GM21423 (cell line): ENCODE results near the gene RNF182.
"Not testable (repeated sequence)": the region's sequence is repeated elsewhere in the genome, so short reads cannot be mapped to it uniquely, and the experiment has no call there.

Source experiments
- ATAC-seq: cut with Tn5 transposase; IDR thresholded peaks from one replicate; pipeline ENCODE4 v1.9.1; 2021; ENCODE audit warnings: mild to moderate bottlenecking, moderate library complexity; ENCODE audit not compliant: unreplicated experiment

Gene RNF182

DNA sequence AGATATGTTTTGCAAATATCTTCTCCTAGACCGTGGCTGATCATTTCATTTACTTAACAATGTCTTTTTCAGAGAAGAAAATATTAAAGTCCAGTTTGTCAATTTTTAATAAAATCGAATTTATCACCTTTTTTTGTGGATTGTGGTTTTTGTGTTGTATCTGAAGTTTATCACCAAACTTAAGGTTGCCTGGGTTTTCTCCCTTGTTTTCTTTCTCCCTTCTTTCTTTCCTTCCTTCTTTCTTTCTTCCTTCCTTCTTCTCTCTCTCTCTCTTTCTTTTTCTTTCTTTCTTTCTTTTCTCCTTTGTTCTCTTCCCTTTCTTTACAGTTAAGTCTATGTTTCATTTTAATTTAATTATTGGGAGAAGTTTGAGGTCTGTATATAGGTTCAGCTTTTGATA lies 68.7 kb downstream of the RNF182 start:
- ATAC-seq: no peak

DNA sequence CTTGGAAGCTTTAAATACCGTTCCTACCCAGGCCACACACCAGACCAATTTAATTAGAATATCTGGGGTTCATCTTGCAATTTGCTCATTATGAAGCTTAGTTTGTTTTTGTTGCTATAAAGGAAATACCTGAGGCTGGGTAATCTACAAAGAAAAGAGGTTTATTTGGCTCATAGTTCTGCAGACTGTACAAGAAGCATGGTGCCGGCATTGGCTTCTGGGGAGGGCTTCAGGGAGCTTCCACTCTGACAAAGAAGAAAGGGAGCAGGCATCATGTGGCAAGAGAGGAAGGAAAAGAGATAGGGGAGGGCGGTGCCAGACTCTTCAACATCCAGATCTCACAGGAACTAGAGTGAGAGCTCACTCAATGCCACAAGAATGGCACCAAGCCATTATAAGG lies 73.6 kb downstream of the RNF182 start:
- ATAC-seq: no peak

DNA sequence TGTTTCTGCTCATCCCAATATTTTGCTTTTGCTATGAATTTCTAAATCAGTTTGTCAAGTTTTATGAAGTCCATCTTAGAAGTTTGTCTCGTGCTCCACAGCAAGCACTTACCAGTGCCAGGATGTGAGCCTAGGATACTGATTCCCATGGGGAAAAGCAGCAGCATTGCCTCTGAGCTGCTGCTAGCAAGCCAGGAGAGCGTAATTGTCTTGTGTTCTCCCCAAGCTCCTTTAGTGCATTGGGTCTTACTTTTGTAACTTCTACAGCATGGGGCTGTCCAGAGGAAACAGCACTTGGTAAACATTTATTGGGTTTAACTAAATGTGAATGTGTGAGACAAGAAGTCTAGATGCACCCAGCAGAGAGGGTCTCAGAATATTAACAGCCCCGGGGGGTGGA lies 76.1 kb downstream of the RNF182 start:
- no peak for ATAC-seq

DNA sequence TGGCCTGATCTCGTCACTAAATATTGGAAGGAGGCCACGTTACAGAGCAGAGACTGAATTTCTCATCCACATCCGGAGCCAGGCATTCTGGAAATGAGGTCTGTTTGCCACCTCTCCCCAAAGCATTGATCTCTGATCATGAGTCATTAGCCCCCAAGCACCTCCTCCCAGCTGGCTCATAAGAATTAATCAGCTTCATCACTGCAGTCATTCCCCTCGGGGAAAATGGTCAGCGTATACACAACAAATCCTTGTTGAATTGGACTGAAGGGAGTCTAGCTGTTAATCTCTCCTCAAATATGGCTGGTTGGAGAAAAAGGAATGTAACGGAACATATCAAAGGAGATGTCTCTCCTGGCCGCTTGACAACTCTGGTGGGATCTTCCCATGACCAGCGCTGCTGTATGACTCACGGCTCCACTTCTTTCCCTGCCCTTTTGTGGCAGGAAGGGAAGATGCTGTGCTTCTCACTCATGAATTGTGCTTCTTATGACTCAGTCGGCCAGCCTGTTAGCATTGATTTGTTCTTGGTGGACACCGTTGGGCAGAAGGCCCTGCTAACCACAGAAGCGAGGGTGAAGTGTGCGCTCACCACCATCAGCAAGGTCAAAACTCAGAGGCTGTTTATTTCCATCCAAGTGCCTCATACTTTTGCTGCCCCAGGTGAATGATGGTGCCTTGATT lies 76.7 kb downstream of the RNF182 start:
- ATAC-seq: no peak

DNA sequence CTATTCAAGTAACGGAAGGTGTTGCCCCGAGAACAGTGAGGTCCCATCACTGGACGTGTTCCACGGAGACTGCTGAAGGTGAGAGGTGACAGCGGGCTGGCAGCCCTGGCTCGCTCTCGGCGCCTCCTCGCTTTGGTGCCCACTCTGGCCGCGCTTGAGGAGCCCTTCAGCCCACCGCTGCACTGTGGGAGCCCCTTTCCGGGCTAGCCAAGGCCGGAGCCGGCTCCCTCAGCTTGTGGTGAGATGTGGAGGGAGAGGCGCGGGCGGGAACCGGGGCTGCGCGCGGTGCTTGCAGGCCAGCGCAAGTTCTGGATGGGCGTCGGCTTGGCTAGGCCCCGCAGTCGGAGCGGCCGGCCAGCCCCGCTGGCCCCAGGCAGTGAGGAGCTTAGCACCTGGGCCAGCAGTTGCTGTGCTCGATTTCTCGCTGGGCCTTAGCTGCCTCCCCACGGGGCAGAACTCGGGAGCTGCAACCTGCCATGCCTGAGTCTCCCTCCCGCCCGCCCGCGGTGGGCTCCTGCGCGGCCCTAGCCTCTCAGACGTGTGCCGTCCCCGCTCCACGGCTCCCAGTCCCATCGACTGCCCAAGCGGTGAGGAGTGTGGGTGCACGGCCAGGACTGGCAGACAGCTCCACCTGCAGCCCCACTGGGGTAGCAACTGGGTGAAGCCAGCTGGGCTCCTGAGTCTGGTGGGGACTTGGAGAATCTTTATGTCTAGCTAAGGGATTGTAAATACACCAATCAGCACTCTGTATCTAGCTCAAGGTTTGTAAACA lies 77.6 kb downstream of the RNF182 start:
- no peak for ATAC-seq

DNA sequence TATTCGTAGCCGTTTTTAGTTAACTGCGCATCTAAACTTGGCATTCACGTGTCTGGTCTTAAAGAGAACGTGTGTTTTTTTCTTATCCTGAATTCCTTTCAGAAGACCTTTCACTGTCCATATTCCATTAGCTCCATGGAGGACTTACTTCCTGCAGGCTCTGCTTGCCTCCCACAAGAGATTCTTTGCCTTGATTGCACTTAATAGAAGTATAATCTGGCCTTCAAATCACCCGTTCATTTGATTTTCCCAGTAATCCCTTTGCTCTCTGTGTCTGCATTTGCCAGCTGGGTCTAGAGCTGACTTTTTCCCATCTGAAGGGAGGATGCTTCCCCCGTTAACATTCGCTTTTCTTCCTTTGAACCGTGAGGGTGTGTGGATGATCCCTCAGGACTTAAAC lies 79.5 kb downstream of the RNF182 start:
- no peak for ATAC-seq

DNA sequence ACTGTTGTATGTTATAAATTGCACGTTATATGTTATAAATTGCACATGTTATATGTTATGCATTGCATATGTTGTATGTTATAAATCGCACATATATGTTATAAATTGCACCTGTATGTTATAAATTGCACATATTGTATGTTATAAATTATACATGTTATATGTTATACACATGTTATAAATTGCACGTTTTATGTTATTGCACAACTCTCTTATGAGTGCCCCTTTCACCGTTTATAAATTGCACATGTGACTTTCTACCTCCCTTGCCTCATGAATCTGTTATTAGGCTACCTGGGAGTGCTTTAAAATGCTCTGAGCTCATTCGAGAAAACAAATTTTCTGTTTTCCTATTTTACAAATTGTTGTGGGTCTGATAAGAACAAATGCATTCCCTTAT lies 84.1 kb downstream of the RNF182 start:
- ATAC-seq: no peak

DNA sequence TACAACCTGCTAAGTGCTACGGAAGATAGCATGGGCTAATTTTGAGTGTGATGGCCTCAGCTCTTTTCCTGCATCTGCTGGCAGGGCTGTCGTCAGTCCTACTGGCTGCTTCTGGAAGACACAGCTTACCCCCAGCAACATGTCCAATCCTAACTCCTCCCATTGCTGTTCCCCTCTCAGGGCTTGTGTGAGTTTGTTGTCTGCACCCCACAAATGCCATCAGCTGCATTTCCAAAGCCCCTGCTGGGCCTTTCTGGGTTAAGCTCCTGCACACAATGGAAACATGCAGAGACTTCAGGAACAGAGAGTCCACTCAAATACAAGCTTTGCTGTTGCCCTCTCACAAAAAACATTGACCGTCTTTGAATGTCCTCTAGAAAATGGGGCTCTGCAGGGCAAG lies 84.7 kb downstream of the RNF182 start:
- ATAC-seq: no peak

DNA sequence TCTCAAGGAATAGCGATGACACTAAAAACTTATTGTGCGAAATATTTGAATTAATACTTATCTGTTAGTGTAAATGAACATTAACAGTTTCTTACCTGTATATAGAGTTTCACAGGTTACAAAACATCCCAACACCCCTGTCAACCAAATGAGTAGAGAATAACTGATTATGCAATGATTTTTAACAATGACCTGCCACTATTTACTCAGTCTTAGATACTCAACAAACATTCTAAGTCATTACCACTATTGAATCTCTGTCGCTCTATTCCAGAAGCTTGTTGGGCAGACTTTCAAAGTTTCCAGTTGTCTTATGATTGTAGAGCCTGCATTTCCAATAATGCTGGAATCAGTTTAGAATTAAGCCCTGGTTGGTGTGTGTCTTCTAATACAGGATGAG lies 85.5 kb downstream of the RNF182 start:
- no peak for ATAC-seq

DNA sequence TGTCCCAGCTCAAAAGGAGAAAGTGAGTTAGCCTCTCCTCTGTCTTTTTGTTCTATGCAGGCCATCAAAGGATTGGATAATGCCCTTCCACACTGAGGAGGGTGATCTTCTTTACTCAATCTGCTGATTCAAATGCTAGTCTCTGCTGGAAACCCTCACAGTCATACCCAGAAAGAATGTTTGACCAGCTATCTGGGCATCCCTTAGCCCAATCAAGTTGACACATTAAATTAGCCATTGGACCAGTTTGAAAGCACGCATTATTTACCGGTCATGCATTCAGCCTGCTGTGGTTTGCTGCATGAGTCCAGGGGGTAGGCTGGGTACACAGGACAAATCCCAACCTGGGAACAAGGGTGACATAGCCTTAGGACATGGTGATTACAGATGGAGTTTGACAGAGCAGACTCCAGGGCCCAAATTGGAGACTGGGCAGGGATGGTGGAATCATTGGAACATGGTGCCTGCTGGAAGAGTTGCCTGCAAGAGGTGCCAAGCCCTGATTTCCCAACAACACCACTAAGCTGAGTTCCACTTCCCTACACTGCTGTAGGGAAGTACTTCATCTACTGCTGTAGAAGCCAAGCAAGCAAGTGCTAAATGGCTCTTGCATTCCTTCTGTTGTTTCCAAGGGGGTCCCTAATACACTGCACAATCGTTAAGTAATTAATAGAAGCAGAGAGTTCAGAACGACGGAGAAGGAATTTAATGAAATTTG lies 87.7 kb downstream of the RNF182 start:
- no peak for ATAC-seq

DNA sequence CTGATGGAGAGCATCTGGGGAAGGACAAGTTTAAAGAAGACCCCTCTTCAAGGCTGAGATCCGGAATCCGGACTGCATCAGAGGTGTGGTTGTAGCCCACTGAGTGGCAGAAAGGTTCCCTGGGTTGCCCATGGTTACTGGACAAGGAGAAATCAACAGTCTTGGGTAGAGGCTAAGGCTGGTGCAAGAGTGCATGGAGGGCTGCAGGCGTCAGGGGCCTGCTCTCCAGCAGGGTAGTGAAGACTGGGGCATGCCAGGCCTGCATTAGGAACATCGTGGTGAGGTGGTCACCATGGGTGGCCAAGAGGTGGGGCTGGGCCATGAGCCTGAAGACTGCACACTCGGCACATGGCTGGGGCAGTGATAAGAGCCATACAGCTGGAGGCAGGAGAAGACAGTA lies 91.2 kb downstream of the RNF182 start:
- no peak for ATAC-seq

DNA sequence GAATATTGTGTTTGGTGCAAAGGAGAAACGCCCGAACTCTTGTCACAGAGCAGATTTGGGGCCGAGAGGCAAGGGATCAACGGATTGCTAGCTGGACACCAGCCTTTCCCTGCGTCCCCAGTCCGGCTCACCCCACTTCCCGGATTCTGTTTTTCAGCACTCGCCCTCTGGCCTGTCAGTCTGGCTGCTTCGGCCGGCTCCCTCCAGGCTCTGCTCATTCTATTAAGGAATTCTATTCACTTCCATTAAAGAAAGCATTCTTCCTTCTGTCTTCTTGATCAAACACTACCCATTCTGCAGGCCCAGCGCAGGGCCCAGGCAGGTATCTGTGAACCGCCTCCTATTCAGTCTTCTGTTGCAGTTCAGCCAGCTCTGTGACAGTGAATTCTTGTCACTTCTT lies 91.7 kb downstream of the RNF182 start:
- ATAC-seq: no peak

DNA sequence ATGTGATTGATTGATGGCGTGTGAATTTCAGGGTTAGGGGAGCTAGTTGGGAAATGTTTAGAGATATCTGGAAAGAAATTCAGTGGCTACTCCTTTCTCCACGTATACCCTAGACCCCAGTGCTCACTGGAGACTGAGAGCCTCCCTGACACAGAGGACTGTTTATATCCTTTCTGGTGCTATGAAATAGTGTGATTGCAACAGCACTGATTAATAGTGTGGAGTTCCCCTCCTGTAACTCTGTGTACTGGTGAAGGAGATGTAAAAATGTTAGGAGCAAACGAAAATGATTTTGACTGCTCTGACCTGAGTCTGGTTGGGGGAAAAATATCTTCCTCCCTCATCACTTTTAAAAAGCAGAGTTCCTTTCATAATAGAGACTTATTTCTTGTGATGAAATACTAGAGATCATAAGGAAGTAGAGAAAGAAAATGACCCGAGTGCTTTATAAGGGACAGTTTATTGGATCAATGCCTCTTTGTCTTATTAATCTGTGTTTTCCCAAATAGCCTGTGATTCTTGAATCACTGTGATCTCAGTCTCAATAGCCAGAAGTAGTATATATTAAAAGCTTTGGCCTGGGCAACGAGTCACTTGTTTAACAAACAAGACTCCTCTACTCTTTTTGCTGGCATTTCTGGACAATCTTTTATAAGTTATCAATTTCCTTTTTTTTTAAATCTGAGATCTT lies 92.3 kb downstream of the RNF182 start:
- no peak for ATAC-seq

DNA sequence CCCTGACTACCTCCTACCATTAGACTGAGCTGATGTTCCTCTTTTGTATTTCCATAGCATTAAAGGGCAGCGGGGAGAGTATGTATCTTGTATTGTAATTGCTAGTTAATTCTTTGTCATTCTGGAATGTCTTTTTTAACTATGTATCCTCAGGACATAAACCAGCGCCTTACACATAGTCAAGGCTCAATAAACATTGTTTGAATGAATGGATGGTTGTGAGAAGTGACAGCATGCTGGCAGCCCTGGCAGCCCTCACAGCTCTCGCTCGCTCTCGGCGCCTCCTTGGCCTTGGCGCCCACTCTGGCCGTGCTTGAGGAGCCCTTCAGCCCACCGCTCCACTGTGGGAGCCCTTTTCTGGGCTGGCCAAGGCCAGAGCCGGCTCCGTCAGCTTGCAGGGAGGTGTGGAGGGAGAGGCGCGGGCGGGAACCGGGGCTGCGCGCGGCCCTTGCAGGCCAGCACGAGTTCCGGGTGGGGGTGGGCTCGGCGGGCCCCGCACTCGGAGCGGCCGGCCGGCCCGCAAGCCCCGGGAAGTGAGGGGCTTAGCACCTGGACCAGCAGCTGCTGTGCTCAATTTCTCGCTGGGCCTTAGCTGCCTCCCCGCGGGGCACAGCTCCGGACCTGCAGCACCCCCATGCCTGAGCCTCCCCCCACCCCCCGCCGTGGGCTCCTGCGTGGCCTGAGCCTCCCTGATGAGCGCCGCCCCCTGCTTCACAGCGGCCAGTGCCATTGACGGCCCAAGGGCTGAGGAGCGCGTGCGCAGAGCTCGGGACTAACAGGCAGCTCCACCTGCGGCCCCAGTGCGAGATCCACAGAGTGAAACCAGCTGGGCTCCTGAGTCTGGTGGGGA lies 93.1 kb downstream of the RNF182 start:
- ATAC-seq: no peak

DNA sequence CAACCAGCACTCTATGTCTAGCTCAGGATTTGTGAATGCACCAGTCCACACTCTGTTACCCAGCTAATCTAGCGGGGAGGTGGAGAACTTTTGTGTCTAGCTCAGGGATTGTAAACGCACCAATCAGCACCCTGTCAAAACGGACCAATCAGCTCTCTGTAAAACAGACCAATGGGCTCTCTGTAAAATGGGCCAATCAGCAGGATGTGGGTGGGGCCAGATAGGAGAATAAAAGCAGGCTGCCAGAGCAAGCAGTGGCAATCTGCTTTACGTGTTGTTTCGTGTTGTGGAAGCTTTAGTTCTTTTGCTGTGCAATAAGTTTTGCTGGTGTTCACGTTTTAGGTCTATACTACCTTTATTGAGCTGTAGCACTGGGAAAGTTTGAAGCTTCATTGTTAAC lies 93.8 kb downstream of the RNF182 start:
- ATAC-seq: not testable (repeated sequence)

DNA sequence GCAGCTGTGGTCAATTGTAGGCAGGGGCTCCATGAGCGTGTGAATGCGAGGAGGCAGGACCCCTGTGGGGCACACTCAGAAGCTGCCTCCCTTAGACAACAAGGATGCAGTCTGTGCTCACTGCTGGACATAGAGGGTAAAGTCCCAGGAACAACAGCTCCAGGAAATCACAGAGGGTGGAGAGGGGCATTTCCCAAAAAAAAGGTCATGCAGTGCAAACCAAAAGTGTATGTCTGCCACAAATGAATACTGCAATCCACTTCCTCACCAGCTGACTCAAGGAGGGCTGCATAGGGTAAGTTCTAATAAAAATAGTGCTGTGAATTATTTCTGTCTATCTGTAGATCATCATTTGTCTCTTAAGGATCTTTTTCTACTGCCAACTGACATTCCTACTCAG lies 95.8 kb downstream of the RNF182 start:
- no peak for ATAC-seq

DNA sequence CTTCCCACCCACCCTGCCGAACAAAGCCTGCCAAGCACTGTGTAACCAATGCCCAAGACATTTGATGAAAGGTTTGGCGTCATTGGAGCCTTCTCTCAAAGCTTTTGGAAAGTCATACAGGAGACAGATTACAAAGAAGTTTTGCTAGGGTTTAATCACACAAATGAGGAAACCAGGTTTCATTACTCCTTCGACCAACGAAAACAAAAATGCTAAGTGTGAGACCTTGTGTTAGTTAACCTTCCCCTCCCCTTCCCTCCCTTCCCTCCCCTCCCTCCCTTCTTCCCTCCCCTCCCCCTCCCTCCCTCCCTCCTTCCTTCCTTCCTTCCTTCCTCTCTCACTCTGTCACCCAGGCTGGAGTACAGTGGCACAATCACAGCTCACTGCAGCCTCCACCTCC lies 96.7 kb downstream of the RNF182 start:
- no peak for ATAC-seq

DNA sequence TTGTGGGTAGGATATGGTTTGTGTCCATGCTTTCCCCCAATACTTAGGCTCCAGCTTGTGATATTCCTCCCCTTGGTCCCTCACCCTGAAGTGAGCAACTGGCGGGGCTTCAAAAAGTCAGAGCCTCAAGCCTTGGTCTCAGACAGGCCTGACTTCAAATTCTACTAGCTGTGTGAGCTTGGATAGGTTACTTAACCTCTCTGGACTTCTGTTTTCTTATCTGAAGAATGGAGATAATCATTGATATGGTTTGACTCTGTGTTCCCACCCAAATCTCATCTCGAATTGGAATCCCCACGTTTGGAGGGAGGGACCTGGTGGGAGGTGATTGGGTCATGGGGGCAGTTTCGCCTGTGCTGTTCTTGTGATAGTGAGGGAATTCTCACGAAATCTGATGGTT lies 97.9 kb downstream of the RNF182 start:
- no peak for ATAC-seq

DNA sequence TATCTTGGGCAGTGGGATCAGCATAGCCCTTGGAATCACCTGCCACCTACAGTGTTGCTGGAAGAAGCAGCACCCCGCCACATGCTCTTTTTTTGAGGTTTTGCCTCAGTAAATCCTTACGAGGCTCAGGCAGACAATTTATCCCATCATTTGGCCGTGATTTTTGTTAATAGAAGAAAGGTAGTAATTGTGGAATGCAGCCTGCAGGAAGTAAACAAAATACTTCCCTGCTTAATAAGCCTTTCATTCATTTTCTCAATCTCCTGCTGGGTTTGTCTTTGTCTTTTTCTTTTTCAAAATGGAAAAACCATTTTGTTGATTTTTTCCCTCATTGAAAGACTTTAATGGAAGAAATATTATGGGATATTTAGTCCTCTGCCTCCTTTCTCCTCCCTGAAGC lies 99.1 kb downstream of the RNF182 start:
- no peak for ATAC-seq

DNA sequence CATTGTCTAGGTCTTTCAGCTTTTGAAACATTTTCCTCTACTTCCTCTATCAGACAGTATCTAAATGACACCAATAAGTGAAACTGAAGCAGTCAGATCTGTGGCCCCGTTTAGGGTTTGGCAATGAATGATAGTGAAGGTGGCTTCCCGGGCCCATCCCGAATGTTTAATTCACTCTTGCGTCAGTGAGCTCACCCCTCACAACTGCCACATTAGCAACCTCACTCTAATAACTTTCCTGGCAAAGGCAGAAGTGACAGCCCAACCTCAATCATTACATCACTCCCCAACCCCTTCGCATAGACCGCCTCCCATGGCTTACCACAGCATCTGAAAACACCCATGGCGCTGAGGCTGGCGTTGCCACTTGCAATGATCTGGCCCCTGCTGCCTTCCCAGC lies 100.4 kb downstream of the RNF182 start:
- ATAC-seq: no peak
